ENCODE data around the gene ERBIN.
"Not testable (repeated sequence)": the region's sequence is repeated elsewhere in the genome, so short reads cannot be mapped to it uniquely, and the experiment has no call there.

ERBIN gene, protein sequence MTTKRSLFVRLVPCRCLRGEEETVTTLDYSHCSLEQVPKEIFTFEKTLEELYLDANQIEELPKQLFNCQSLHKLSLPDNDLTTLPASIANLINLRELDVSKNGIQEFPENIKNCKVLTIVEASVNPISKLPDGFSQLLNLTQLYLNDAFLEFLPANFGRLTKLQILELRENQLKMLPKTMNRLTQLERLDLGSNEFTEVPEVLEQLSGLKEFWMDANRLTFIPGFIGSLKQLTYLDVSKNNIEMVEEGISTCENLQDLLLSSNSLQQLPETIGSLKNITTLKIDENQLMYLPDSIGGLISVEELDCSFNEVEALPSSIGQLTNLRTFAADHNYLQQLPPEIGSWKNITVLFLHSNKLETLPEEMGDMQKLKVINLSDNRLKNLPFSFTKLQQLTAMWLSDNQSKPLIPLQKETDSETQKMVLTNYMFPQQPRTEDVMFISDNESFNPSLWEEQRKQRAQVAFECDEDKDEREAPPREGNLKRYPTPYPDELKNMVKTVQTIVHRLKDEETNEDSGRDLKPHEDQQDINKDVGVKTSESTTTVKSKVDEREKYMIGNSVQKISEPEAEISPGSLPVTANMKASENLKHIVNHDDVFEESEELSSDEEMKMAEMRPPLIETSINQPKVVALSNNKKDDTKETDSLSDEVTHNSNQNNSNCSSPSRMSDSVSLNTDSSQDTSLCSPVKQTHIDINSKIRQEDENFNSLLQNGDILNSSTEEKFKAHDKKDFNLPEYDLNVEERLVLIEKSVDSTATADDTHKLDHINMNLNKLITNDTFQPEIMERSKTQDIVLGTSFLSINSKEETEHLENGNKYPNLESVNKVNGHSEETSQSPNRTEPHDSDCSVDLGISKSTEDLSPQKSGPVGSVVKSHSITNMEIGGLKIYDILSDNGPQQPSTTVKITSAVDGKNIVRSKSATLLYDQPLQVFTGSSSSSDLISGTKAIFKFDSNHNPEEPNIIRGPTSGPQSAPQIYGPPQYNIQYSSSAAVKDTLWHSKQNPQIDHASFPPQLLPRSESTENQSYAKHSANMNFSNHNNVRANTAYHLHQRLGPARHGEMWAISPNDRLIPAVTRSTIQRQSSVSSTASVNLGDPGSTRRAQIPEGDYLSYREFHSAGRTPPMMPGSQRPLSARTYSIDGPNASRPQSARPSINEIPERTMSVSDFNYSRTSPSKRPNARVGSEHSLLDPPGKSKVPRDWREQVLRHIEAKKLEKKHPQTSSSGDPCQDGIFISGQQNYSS (N-terminal part only)

DNA sequence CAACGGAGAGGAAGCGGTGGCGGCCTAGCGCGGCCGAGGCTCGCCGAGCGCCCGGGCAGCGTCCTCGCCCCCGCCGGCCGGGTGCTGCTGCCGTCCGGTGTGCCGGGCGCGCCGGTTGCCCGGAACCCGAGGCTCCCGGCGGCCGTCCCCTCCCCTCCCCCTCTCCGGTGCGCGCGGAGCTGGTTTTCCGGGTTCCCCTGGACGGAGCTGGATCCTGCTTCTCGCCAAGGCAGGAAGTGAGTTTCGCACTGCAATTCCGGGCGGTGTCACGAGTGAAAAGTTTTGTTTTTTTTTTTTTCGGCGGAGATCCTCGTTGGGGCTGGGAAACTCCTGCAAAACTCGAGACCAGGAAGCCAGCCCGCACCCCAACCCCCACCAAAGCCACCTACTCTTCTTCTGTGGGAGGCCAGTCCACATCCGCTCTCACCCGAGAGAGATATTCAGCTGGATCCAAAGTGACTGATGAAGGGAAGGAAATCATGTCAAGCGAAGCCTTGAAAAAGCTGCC lies at the start of gene ERBIN:
ERBIN (plus strand) TSS at position 300 of the 508 bp plus-strand sequence. CDS start 66,144 bp downstream, outside the sequence.
- DNase-seq: peak; percentile 70 to 75

DNA sequence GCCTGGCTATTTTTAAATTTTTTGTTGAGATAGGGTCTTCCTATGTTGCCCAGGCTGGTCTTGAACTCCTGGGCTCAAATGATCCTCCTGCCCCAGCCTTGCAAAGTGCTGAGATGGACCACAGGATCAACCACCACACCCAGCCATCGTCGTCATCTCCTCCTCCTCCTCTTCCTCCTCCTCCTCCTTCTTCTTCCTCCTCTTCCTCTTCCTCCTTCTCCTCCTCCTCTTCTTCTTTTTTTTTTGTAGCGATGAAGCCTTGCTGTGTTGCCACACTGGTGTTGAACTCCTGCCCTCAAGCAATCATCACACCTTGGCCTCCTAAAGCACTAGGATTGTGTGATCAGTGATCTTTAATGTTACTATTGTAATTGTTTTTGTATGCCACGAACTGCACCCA lies 49.4 kb upstream of the ERBIN start:
- DNase-seq: no peak

GRCh38 chr5:65879668-65880256 lies 46.6 kb upstream of the ERBIN start:
- DNase-seq: not testable (repeated sequence)

GRCh38 chr5:65880496-65881072 lies 45.8 kb upstream of the ERBIN start:
- no peak for DNase-seq

DNA sequence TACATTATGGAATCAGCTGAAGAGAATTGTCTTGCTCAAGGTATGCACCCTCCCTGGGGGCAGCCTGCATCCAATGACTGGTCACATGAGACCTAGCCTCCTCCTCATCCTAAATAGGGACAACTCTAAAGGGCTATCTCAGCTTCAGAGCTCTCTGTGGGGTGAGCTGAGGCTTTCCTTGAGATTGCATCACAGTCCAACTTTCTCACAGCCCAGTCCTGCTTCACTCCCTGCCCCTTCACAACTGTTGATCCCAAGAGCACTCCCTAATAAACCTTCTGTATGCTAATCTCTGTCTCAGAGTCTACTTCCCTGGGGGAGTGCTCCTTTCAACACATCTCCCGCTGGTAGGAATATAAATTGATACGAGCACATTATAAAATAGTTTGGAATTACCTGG lies 44.1 kb upstream of the ERBIN start:
- DNase-seq: no peak

GRCh38 chr5:65883461-65883860 lies 42.9 kb upstream of the ERBIN start:
- no peak for DNase-seq

- DNase-seq: no peak
These were observed 40.0 kb upstream of the ERBIN start for GRCh38 chr5:65886387-65886786.

DNA sequence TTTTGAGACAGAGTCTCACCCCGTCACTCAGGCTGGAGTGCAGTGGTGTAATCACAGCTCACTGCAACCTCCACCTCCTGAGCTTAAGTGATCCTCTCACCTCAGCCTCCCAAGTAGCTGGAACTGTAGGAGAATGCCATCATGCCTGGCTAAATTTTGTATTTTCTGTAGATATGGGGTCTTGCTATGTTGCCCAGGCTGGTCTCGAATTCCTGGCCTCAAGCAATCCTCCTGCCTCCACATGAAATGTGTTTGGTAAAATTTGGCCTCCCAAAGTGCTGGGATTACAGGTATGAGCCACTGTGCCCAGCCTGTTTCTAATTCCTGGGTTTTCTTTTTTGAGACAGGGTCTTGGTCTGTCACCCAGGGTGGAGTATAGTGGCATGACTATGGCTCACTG lies 34.4 kb upstream of the ERBIN start:
- not testable (repeated sequence) for DNase-seq

DNA sequence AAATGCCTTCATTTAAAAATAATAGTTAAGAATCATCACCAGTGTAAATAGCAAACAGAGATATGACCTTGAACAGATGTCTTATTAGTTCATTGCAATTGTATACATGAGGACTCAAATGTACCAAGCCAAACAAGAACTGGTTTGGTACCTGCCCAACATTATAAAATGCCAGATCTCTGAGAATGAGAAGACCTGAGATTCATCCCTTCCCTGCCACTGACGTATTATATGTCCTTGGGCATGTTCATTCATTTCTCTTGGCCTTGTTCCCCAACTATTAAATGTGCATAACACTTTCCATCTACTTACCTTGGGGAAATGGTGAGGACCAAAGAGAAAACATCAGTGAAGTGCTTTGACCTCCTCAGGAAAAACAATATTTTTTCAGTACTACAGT lies 33.6 kb upstream of the ERBIN start:
- DNase-seq: no peak

DNA sequence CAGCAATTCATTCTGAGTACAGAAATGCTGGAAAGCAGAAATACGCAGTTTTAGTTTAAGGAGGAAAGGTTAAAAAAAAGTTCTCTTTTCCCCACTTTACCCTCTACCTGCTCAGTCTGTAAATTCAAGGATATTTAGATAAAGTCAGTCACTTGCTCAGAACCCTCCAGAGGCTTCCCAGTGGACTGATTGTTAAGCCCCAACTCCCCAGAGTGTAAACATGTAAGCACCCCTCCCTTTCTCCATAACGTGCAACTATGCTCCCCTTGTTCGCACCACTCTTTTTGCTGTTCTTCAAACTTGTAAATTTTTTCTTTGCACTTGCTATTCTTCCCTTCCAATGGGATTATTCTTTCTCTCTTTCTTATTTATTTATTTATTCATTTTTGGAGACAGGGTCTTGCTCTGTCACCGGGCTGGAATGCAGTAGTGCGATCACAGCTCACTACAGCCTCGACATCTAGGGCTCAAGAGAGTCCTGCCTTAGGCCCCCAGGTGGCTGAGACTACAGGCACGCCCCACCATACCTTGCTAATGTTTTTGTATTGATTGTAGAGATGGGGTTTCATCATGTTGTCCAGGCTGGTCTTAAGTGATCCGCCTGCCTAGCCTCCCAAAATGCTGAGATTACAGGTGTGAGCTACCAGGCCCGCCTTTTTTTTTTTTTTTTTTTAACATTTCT lies 32.5 kb upstream of the ERBIN start:
- no peak for DNase-seq

GRCh38 chr5:65895891-65896290 lies 30.5 kb upstream of the ERBIN start:
- no peak for DNase-seq

DNA sequence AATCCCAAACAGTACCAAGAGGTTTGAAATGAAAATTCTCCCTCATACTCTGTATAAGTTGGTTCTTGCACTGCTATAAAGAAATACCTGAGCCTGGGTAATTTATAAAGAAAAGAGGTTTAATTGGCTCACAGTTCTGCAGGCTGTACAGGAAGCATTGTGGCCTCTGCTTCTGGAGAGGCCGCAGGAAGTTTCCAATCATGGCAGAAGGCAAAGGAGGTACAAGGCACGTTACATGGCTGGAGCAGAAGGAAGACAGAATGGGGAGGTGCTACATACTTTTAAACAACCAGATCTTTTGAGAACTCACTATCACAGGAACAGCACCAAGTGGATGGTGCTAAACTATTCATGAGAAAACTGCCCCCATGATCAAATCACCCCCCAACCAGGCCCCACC lies 25.6 kb upstream of the ERBIN start:
- DNase-seq: no peak

DNA sequence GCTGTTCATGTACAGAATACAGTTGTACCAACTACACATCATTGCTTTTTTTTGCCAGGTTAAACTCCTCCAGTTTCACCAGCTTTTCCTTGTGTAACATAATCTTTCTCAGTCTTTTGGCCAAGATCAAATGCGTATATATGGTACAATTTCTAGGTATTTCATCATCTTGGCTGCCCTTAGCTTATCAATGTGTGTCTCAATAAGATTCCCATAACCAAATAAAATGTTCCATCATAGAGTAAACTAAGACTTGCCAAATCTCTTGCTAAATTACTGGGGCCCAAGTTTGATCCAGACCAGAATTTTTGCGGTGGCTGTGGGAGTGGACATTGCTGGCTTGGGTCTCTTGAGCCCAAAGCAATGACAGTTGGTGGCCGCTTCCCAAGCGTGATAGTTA lies 24.3 kb upstream of the ERBIN start:
- no peak for DNase-seq

- DNase-seq: no peak
These were observed 22.8 kb upstream of the ERBIN start for GRCh38 chr5:65903581-65903980.

DNA sequence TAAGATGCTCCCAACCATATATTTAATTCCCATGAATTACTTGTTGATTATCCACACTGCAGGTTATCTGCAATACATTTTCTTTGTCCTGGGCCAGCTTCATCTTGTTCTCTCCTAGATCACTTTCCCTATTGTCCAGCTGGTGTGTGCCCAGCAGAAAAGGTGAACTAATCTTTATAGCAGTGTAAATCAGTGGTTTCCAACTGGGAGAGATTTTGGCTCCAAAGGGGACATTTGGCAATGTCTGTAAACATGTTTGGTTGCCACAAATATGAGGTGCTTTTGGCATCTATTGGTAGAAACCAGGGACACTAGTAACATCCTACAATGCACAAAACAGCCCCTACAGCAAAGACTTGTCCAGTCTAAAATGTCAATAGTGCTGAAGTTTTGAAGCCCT lies 20.1 kb upstream of the ERBIN start:
- DNase-seq: no peak

GRCh38 chr5:65907135-65907534 lies 19.2 kb upstream of the ERBIN start:
- DNase-seq: no peak

GRCh38 chr5:65910711-65911110 lies 15.7 kb upstream of the ERBIN start:
- no peak for DNase-seq

DNA sequence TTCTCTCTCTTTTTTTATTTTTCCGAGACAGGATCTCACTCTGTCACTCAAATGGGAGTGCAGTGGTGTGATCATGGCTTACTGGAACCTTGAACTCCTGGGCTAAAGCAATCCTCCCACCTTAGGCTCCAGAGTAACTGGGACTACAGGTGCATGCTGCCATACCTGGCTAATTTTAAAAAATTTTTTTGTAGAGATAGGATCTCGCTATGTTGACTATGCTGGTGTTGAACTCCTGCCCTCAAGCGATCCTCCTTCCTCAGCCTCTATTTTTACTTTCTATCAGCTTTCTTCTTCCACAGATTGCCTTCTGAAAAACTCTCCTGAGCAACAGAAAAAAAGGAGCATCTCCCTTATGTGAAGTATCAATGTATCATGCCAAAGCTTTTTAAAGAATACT lies 14.1 kb upstream of the ERBIN start:
- no peak for DNase-seq

- DNase-seq: no peak
These were observed 12.9 kb upstream of the ERBIN start for GRCh38 chr5:65913519-65913918.

- DNase-seq: no peak
These were observed 11.7 kb upstream of the ERBIN start for GRCh38 chr5:65914641-65915196.

GRCh38 chr5:65915661-65916060 lies 10.7 kb upstream of the ERBIN start:
- DNase-seq: not testable (repeated sequence)

Data from CD4-positive, alpha-beta T cell treated with Interleukin-4 for 1 hour (primary cell).